Measurements from ENCODE around the gene TEX52. TPM values are rescaled to one million over a fixed set of nuclear protein-coding genes. Genes with fewer than 3 reads are reported as not detected.

TEX52 gene
- total and polyA plus RNA-seq, 2 of the 13 experiments (the other 11 are each of a cell fraction or from before 2014, with no cell fraction given): 0.05 TPM; not detected in 1

DNA sequence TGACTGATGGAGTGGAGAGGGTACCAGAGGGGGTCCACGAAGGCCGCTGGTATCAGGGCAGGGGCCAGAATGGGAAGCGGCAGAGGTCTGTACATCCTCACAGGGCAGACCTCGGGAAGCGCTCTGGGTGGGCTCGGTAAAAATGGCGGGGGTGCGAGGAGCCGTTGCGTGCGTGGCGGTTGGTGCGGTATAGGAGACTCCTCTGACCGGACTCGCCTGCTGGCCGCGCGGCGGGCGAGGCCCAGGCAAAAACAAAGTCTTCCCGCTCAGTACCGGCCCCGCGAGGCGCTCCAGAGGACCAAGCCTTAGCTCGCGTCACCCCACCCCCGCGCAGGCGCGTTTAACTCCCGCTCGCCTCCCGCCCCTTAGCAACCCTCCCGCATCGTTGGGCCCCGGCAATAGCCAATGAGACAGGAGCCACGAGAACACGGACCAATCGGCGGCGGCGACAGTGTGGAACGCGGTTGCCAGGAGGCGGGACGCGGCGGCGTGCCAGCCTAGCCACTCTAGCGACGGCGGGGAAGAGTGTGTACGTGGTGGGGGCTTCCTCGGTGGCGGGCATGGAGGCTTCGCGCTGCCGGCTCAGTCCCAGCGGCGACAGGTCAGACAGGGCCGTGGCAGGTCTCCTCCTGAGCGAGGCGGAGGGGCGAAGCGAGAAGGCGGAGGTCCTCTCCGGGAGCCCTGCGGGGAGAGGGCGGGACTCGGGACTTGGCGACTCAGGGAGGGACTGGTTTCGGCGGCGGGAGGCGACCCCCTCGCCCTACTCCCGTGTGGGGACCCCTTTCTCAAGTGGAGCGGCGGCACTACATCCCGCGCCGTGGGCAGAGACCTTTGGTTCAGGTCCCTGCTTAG, 33.8 kb upstream of the TEX52 start, which contains the start of gene TULP3 (continued):
- TF ChIP-seq ZBTB37 (CRISPR knock-in tag; IDR thresholded peaks at IDR 0.05) (no peak), SP2 (CRISPR knock-in tag; IDR thresholded peaks at IDR 0.05) (peak; percentile 91), NFE2L1 (CRISPR knock-in tag; IDR thresholded peaks at IDR 0.05; ENCODE audit: borderline replicate concordance) (no peak), SRSF4 (IDR thresholded peaks at IDR 0.05; ENCODE audit: low read depth, low read length, poor library complexity, severe bottlenecking) (no peak), ARNT (IDR thresholded peaks at IDR 0.05) (no peak), ZNF546 (CRISPR knock-in tag; conservative IDR thresholded peaks at IDR 0.05) (peak; percentile 84), ZNF430 (CRISPR knock-in tag; IDR thresholded peaks at IDR 0.05) (no peak), TBX2 (CRISPR knock-in tag; IDR thresholded peaks at IDR 0.05; ENCODE audit: borderline replicate concordance) (no peak; the same call in 1 of the 2 replicates), ZNF576 (CRISPR knock-in tag; IDR thresholded peaks at IDR 0.05) (no peak), E2F5 (CRISPR knock-in tag; conservative IDR thresholded peaks at IDR 0.05) (no peak; the same call in none of the 2 replicates), ZNF205 (CRISPR knock-in tag; IDR thresholded peaks at IDR 0.05) (0 out of 2 replicates have a peak, but pooled peaks have one; percentile 20), PCBP2 (optimal IDR thresholded peaks at IDR 0.05; ENCODE audit: low read depth, low read length, poor library complexity, severe bottlenecking) (no peak), ZNF563 (CRISPR knock-in tag; IDR thresholded peaks at IDR 0.05) (peak; percentile 73), ZNF12 (CRISPR knock-in tag; IDR thresholded peaks at IDR 0.05) (0 out of 2 replicates have a peak, but pooled peaks have one; percentile 6), KLF15 (CRISPR knock-in tag; IDR thresholded peaks at IDR 0.05; ENCODE audit: borderline replicate concordance) (no peak), PHB2 (IDR thresholded peaks at IDR 0.05; ENCODE audit: partially characterized antibody) (no peak), SOX5 (CRISPR knock-in tag; IDR thresholded peaks at IDR 0.05; ENCODE audit: borderline replicate concordance) (0 out of 2 replicates have a peak, but pooled peaks have one; percentile 34), ZGPAT (CRISPR knock-in tag; IDR thresholded peaks at IDR 0.05) (peak; percentile 57; the same call in 1 of the 2 replicates), FOXJ3 (CRISPR knock-in tag; IDR thresholded peaks at IDR 0.05; ENCODE audit: borderline replicate concordance) (no peak; the same call in 1 of the 2 replicates), EP300 (IDR thresholded peaks at IDR 0.05; ENCODE audit: low read depth in 2 of 2, low read length in 2 of 2) (no peak), EP300 (CRISPR knock-in tag; IDR thresholded peaks at IDR 0.05; ENCODE audit: borderline replicate concordance) (no peak)
- TF ChIP-seq, protein P1, sequence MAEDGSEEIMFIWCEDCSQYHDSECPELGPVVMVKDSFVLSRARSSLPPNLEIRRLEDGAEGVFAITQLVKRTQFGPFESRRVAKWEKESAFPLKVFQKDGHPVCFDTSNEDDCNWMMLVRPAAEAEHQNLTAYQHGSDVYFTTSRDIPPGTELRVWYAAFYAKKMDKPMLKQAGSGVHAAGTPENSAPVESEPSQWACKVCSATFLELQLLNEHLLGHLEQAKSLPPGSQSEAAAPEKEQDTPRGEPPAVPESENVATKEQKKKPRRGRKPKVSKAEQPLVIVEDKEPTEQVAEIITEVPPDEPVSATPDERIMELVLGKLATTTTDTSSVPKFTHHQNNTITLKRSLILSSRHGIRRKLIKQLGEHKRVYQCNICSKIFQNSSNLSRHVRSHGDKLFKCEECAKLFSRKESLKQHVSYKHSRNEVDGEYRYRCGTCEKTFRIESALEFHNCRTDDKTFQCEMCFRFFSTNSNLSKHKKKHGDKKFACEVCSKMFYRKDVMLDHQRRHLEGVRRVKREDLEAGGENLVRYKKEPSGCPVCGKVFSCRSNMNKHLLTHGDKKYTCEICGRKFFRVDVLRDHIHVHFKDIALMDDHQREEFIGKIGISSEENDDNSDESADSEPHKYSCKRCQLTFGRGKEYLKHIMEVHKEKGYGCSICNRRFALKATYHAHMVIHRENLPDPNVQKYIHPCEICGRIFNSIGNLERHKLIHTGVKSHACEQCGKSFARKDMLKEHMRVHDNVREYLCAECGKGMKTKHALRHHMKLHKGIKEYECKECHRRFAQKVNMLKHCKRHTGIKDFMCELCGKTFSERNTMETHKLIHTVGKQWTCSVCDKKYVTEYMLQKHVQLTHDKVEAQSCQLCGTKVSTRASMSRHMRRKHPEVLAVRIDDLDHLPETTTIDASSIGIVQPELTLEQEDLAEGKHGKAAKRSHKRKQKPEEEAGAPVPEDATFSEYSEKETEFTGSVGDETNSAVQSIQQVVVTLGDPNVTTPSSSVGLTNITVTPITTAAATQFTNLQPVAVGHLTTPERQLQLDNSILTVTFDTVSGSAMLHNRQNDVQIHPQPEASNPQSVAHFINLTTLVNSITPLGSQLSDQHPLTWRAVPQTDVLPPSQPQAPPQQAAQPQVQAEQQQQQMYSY (CRISPR knock-in tag; IDR thresholded peaks at IDR 0.05): no peak

All from HepG2 (cell line).